ENCODE data around the gene BTN3A1.

Gene BTN3A1

GRCh38 chr6:26379292-26379691 is 22.8 kb upstream of the BTN3A1 start:
- DNase-seq = no peak

- DNase-seq = no peak
Measured at GRCh38 chr6:26379740-26380139, 22.3 kb upstream of the BTN3A1 start.

- no peak for DNase-seq
Measured at GRCh38 chr6:26380256-26380655, 21.8 kb upstream of the BTN3A1 start.

GRCh38 chr6:26382121-26382520 is 20.0 kb upstream of the BTN3A1 start:
- no peak for DNase-seq

DNA sequence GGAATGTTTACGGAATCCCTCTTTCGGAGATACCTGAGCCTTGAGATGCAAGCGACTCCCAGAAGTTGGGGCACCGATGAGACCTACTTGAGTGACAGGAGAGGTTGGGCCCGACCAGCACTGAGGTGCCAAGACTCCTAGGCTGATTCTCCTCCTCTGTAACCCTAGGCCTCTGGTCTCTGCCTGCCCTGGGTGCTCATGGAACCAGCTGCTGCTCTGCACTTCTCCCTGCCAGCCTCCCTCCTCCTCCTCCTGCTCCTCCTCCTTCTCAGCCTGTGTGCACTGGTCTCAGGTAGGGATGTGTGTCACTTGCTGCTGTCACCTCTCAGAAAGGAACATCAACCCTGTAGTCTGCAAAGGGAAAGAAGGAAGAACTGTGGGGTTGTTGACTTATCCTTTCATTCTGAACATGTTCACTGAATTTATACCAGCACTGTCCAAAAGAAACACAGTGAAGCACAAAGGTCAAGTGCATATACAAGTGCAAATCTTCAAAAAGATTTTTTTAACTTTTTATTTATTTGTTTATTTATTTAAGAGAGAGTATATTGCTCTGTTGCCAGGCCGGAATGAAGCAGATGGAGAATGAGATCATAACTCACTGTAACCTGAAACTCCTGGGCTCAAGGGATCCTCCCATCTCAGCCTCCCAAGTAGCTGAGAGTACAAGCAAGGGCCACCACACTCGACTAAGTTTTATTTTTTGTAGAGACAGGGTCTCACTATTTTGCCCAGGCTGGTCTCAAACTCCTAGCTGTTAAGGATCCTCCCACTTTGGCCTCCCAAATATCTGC is 18.3 kb upstream of the BTN3A1 start:
- DNase-seq = peak in 2 of 58 donors; percentile 15 to 23

DNA sequence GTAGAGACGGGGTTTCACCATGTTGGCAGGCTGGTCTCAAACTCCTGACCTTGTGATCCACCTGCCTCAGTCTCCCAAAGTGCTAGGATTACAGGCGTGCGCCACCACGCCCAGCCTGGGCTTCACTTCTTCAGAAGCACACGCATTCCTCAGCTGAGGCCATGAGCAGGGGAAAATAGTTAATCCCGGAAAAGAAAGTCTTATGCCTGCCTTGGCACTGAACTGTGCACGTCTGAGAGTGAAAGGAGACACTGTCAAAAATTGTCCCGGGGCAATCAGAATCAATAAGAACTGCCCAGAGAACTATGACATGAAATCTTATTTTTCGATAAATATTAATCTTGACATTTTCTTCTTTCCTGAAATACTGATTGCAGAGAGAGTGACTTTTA is 16.3 kb upstream of the BTN3A1 start:
- DNase-seq = no peak

- DNase-seq = no peak
Measured at GRCh38 chr6:26387565-26387964, 14.5 kb upstream of the BTN3A1 start.

DNA sequence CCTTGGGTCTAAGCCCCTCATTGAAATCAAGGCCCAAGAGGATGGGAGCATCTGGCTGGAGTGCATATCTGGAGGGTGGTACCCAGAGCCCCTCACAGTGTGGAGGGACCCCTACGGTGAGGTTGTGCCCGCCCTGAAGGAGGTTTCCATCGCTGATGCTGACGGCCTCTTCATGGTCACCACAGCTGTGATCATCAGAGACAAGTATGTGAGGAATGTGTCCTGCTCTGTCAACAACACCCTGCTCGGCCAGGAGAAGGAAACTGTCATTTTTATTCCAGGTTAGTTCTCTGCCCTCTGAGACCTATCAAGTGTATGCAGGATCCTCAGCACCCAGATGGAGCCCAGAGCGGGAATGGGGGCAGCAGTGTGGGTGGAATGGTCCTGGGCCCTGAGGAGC is 14.1 kb upstream of the BTN3A1 start:
- no peak for DNase-seq

GRCh38 chr6:26388441-26388840 is 13.6 kb upstream of the BTN3A1 start:
- no peak for DNase-seq

DNA sequence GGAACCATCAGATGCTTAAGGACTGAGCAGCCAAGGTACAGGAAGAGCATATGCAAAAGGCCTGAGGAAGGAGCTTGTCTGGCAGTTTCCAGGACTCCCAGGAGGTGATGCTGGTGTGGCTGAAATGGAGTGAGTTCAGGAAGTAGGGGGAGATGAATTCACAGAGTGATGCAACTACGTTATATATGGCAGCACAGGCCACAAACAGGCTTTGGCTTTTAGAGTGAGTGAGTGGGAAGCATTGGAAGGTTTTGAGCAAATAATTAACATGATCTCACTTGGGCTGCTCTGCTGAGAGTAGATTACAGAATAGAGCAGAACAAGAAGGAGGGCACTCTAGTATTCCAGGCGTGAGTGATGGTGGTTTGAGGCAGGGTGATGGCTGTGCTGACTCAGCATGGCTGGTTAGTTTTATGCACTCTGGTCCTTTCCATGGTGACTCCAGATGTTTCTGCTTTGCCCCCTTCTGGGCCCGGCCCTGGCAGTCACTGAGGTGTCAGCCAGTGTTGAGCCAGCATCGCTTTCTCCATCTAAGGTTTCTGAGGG is 12.7 kb upstream of the BTN3A1 start:
- no peak for DNase-seq

- no peak for DNase-seq
Measured at GRCh38 chr6:26390531-26390930, 11.5 kb upstream of the BTN3A1 start.

- no peak for DNase-seq
Measured at GRCh38 chr6:26392932-26393636, 9.0 kb upstream of the BTN3A1 start.

DNA sequence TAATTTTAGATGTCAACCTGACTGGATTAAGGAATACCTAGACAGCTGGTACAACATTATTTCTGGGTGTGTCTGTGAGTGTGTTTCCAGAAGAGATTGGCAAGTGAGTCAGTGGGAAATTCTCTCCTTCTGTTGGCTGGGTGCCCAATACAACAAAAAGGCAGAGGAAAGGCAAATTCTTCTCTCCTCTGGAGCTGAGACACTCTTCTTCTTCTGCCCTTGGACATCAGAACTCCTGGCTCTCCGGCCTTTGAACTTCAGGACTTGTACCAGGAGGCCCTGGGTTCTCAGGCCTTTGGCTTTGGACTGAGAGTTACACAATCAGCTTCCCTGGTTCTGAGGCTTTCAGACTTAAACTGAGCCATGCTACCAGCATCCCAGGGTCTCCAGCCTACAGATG is 7.8 kb upstream of the BTN3A1 start:
- DNase-seq = no peak

GRCh38 chr6:26398555-26398954 is 3.5 kb upstream of the BTN3A1 start:
- no peak for DNase-seq

DNA sequence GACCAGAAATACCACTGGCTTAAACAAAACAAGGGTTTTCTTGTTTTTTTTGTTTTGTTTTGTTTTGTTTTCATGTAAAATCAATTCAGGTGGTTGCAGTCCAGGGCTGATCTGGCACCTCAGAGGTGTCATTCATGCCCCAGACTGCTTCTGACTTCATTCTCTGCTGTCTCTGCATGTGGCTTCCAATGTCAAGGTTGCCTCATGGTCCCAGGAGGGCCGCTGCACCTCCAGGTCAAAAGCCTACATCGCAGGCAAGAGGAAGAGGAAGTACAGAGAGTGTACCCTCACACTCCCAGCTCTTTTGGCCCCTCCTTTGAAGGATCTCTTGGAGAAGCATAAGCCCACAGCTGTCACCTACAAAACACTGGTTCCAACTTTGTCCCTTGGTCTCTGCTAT is 1.4 kb upstream of the BTN3A1 start:
- DNase-seq = no peak

DNA sequence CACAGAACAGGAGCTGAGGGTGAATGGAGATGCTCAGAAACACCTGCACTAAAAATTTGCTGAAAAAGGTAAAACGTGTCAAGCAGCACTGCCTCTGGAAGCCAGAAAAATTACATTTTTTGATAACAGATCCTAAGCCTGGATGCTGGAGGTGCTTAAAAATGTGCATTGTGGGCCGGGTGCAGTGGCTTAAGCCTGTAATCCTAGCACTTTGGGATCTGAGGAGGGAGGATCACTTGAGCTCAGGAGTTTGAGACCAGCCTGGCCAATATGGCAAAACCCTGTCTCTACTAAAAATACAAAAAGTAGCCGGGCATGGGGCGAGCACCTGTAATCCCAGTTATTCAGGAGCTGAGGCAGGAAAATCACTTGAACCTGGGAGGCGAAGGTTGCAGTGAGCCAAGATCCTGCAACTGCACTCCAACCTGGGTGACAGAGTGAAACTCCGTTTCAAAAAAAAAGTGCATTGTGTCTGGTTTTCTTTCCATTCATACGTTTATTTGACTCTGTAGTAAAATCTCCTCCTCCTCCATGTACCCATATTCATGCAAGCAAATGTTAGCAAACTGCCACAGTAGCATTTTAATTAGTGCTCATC is 587 bp upstream of the BTN3A1 start:
- peak in 2 of 58 donors; percentile 0 to 1 for DNase-seq

DNA sequence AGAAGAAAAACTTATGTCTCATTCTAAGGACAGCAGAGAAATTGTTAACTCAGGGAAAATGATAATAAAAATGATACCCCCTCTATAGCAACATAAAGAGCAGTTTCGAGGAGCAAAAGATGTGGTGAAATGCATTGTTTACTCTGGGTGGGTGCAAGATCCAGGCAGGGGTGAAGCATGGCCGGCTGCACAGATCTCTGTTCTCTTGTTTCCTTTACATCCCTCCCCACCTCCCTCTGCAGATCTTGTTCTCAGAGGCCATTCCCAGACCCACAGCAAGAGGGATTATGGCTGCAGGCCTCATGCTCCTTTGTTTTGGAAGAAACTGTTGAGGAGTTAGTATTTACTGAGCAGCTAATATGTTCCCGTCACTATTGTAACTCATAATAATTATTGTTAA is 1.8 kb downstream of the BTN3A1 start:
- no peak for DNase-seq

DNA sequence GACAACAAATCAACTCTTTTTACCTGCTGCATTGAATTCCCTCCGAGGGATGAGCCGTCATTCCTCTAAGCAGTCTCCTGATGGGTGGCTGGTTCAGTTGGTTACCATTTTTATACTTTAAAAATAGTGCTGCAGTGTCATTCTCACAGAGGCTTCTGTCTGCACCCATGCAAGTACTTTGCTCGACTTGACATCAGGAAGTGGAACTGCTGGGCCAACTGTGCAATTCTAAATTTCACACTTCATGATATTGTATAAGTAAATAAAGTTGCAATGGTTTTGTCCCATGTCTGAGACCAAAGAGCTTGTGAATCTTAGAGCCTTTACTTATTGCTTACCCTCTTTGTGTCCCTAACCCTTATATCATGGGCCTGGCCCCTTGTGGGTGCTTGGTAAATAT is 2.5 kb downstream of the BTN3A1 start:
- no peak for DNase-seq

- DNase-seq = no peak
Measured at GRCh38 chr6:26408828-26409730, 7.0 kb downstream of the BTN3A1 start.

DNA sequence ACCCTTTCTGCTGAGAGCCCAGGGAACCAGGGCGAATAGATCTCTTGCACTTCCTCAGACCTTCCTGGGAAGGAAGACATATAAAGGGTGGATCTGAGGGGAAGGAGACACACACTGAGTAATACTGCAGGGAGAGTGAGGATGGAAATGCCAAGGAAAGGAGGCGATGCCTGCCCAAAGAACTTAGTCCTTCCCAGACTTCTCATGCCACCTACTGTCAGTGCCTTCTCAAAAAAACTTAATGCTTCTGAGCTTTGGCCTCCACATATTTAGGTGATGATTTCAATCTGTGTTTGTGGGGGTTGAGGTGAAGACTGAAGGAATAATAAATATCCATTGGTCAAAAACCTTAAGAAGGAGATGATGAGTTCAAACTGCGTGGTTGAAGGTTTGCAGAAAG is 9.7 kb downstream of the BTN3A1 start:
- no peak for DNase-seq

DNA sequence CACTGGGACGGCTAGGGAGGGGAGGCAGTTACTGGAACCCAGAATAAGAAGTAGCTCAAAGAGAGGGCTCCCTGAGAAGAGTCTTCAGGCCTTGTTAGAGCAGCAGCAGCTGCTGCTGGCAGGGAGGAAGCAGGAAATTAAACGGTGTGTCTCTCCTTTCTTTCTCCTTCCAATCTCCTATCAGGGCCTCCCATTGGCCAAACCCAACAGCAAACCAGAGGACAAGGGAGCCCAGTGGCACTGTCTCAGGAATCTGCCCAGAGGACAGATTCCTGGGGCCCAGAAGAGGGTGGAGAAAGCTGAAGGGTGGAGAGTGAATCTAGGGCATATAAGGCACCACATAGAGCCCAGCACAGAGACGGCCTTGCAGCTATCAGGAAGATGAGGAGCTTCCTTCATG is 10.2 kb downstream of the BTN3A1 start:
- no peak for DNase-seq

Measured in anterior cingulate cortex (tissue), 58 donors.